Measurements from ENCODE around the gene CTSA.

Gene CTSA

DNA sequence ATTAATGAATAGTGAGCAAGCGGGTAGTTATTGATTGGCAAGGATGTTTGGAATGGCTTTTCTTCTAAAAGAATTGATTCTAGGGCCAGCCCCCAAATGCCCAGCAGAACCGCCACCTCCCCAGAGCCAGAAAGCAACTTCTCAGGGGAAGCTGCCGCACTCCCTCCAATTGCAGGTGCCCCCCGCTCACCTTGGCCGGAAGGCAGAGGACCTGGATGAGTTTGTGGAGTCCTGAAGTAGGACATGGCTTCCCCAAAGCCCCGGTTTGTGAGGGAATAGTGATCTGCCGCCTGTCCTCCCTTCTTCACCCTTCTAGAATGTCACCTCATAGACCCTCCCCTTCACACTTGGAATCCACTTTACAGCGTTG is 3.8 kb upstream of the CTSA start, which contains the start of gene SPATA25:
Gene SPATA25 (minus strand): TSS at position 277 of the 370 bp plus-strand sequence. CDS start 32 bp downstream, at position 245.
- no peak for TF ChIP-seq TAF1 (IDR thresholded peaks at IDR 0.05; ENCODE audit: borderline replicate concordance, insufficient read depth, low read length)
- TF ChIP-seq POLR2AphosphoS5 (IDR thresholded peaks at IDR 0.05; ENCODE audit: low read depth, low read length), result no peak
- TF ChIP-seq SIN3A (IDR thresholded peaks at IDR 0.05; ENCODE audit: borderline replicate concordance, insufficient read depth, low read length), result no peak
- TF ChIP-seq FOXP2 (optimal IDR thresholded peaks at IDR 0.05; ENCODE audit: borderline replicate concordance, extremely low read depth, extremely low read length, insufficient read depth), result no peak
- TF ChIP-seq, protein P1, sequence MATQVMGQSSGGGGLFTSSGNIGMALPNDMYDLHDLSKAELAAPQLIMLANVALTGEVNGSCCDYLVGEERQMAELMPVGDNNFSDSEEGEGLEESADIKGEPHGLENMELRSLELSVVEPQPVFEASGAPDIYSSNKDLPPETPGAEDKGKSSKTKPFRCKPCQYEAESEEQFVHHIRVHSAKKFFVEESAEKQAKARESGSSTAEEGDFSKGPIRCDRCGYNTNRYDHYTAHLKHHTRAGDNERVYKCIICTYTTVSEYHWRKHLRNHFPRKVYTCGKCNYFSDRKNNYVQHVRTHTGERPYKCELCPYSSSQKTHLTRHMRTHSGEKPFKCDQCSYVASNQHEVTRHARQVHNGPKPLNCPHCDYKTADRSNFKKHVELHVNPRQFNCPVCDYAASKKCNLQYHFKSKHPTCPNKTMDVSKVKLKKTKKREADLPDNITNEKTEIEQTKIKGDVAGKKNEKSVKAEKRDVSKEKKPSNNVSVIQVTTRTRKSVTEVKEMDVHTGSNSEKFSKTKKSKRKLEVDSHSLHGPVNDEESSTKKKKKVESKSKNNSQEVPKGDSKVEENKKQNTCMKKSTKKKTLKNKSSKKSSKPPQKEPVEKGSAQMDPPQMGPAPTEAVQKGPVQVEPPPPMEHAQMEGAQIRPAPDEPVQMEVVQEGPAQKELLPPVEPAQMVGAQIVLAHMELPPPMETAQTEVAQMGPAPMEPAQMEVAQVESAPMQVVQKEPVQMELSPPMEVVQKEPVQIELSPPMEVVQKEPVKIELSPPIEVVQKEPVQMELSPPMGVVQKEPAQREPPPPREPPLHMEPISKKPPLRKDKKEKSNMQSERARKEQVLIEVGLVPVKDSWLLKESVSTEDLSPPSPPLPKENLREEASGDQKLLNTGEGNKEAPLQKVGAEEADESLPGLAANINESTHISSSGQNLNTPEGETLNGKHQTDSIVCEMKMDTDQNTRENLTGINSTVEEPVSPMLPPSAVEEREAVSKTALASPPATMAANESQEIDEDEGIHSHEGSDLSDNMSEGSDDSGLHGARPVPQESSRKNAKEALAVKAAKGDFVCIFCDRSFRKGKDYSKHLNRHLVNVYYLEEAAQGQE (IDR thresholded peaks at IDR 0.05; ENCODE audit: insufficient read depth in 1 of 2, low read depth in 2 of 2, low read length in 2 of 2), result no peak

DNA sequence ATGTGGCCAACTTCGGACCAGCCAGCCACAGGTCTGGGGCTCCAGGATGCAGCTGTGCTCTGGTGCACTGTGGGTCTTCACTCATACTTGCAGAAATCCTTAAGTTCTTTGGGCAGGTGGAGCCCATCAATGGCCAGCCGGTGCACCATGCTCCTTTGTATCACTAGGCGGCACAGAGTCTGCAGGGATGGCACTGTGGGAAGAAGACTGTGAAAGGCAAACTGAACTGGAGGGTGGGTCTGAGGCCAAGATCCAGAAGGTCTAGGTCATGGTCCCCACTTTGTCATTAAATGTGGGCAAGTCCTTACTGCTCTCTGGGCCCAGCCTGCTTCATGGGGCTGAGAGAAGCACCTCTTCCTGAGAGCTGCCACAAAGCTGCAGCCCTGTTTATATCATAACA is 2.5 kb upstream of the CTSA start:
- TF ChIP-seq SIN3A (IDR thresholded peaks at IDR 0.05; ENCODE audit: borderline replicate concordance, insufficient read depth, low read length) (no peak), TAF1 (IDR thresholded peaks at IDR 0.05; ENCODE audit: borderline replicate concordance, insufficient read depth, low read length) (no peak), POLR2AphosphoS5 (IDR thresholded peaks at IDR 0.05; ENCODE audit: low read depth, low read length) (no peak)
- TF ChIP-seq, protein P1 (IDR thresholded peaks at IDR 0.05; ENCODE audit: insufficient read depth in 1 of 2, low read depth in 2 of 2, low read length in 2 of 2), result no peak

GRCh38 chr20:45890077-45890984 is 804 bp upstream of the CTSA start:
- peak; percentile 3 for TF ChIP-seq FOXP2 (optimal IDR thresholded peaks at IDR 0.05; ENCODE audit: borderline replicate concordance, extremely low read depth, extremely low read length, insufficient read depth)
- TF ChIP-seq TAF1 (IDR thresholded peaks at IDR 0.05; ENCODE audit: borderline replicate concordance, insufficient read depth, low read length), result no peak

DNA sequence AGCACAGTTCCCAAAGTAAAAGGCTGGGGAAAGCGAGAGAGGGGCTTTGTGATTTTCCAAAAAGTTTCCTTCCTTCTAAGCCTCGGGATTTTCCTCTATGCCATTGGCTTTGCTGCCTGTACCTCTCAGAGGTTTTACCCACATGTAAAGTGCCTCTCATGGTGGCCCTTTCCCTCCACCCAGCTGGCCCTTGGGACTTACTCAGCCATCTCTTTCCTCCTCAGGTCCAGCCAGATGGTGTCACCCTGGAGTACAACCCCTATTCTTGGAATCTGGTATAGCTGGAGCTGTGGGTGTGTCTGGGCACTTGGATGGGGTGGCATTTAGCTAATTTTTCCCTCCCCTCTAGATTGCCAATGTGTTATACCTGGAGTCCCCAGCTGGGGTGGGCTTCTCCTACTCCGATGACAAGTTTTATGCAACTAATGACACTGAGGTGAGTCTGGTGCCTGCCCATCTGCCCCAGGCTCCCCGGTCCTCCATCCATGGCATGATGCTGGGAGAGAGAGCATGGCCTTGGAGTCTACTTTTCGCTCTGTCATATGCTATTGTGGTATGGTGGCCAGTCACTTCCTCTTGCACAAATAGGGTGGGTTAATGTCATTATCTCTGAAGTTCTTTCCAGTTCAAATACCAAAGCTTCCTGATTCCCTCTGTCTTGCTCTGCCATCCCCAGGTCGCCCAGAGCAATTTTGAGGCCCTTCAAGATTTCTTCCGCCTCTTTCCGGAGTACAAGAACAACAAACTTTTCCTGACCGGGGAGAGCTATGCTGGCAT is 1.1 kb downstream of the CTSA start:
- TF ChIP-seq SIN3A (IDR thresholded peaks at IDR 0.05; ENCODE audit: borderline replicate concordance, insufficient read depth, low read length), result no peak
- no peak for TF ChIP-seq FOXP2 (optimal IDR thresholded peaks at IDR 0.05; ENCODE audit: borderline replicate concordance, extremely low read depth, extremely low read length, insufficient read depth)
- TF ChIP-seq TAF1 (IDR thresholded peaks at IDR 0.05; ENCODE audit: borderline replicate concordance, insufficient read depth, low read length), result no peak
- TF ChIP-seq POLR2AphosphoS5 (IDR thresholded peaks at IDR 0.05; ENCODE audit: low read depth, low read length), result no peak
- TF ChIP-seq, protein P1 (IDR thresholded peaks at IDR 0.05; ENCODE audit: insufficient read depth in 1 of 2, low read depth in 2 of 2, low read length in 2 of 2), result no peak

DNA sequence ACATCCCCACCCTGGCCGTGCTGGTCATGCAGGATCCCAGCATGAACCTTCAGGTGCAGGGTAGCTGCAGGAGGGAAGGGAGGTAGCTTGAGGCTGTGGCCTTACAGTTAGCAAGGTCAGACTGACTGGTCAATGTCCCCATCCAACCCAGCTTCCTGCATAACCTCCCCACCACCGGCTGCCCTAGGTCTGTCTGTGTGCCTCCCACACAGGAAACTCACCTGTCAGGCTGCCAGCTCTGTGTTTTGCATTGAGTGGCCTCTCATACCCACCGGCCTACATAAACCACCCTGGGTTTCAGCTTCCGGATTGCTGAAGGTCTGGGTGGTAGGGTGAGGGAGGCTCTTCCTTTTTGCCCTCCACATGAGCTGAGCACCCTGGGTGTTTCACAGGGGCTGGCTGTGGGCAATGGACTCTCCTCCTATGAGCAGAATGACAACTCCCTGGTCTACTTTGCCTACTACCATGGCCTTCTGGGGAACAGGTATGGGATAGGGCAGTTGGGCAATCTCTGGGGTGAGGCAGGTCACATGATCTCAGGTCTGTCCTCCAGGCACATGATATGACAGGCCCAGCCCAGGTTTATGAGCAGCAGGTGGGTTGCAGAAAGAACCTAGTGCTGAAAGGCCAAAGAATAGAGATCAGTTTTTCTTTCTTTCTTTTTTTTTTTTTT is 1.8 kb downstream of the CTSA start:
- TF ChIP-seq TAF1 (IDR thresholded peaks at IDR 0.05; ENCODE audit: borderline replicate concordance, insufficient read depth, low read length) (no peak), FOXP2 (optimal IDR thresholded peaks at IDR 0.05; ENCODE audit: borderline replicate concordance, extremely low read depth, extremely low read length, insufficient read depth) (no peak), POLR2AphosphoS5 (IDR thresholded peaks at IDR 0.05; ENCODE audit: low read depth, low read length) (no peak), SIN3A (IDR thresholded peaks at IDR 0.05; ENCODE audit: borderline replicate concordance, insufficient read depth, low read length) (no peak)
- TF ChIP-seq, protein P1 (IDR thresholded peaks at IDR 0.05; ENCODE audit: insufficient read depth in 1 of 2, low read depth in 2 of 2, low read length in 2 of 2), result no peak

All from PFSK-1 (cell line).